Measurements from ENCODE around the gene DLG2. TPM values are rescaled to one million over a fixed set of nuclear protein-coding genes. Genes with fewer than 3 reads are reported as not detected.

Gene DLG2
- total and polyA plus RNA-seq, 2 donors (not counting 3 experiments of a cell fraction or from before 2014, with no cell fraction given): 0.15 to 1.1 TPM

- H3K4me3 ChIP-seq (replicated peaks in 1 of 3; ENCODE audit: insufficient read depth in 1 of 3, low read depth in 1 of 3, low read length in 3 of 3): no peak overlapping the region
- H3K27me3 ChIP-seq (ENCODE audit: control insufficient read depth in 2 of 2, insufficient read depth in 2 of 2, low read length in 2 of 2): no peaks in the 10 kb centered on the region
- no peak overlapping the region for H3K27ac ChIP-seq (ENCODE audit: insufficient read depth, low read depth, low read length)
- no peak overlapping the region for H3K9ac ChIP-seq (replicated peaks; ENCODE audit: extremely low read depth, insufficient read depth, low read length)
- intact Hi-C loops (cut with micrococcal nuclease) (no loop called here), dilution Hi-C loops (cut with MboI; ENCODE audit: extremely low pct_ligation_motif_present, low sequenced_read_pairs) (no loop called here)
- no peak overlapping the region for H3K4me2 ChIP-seq (ENCODE audit: insufficient read depth, low read length)
- no peaks in the 10 kb centered on the region for H3K9me3 ChIP-seq (replicated peaks; ENCODE audit: control insufficient read depth, insufficient read depth, low read length)
- H2AFZ ChIP-seq (ENCODE audit: low read depth, low read length): no peak overlapping the region
- no TSS peak for BruUV-seq (replicated peaks)
- H4K20me1 ChIP-seq (replicated peaks; ENCODE audit: control insufficient read depth, extremely low read depth, insufficient read depth, low read length): no peaks in the 10 kb centered on the region
- H3K36me3 ChIP-seq (ENCODE audit: control insufficient read depth in 2 of 2, extremely low read depth in 1 of 2, insufficient read depth in 2 of 2, low read length in 2 of 2): no peaks in the 10 kb centered on the region
- no peaks in the 10 kb centered on the region for H3K4me1 ChIP-seq (ENCODE audit: control insufficient read depth, extremely low read depth, insufficient read depth, low read length)
- no peak for DNase-seq (ENCODE audit: low read depth, low spot score)
- ChIA-PET POLR2A (no interaction called here), CTCF (no interaction called here)
- no peaks in the 10 kb centered on the region for H3K9me1 ChIP-seq (replicated peaks; ENCODE audit: control insufficient read depth, extremely low read depth, insufficient read depth, low read length)
- TF ChIP-seq MYC (IDR thresholded peaks at IDR 0.05; ENCODE audit: low read depth, low read length) (no peak), EZH2 (IDR thresholded peaks at IDR 0.05; ENCODE audit: borderline replicate concordance, low read depth, low read length, severe bottlenecking) (no peak), POLR2AphosphoS5 (IDR thresholded peaks at IDR 0.05; ENCODE audit: insufficient read depth, low read depth, low read length) (no peak), GATA2 (IDR thresholded peaks at IDR 0.05; ENCODE audit: insufficient read depth, insufficient read length, low read depth, low read length) (no peak), FOS (IDR thresholded peaks at IDR 0.05; ENCODE audit: borderline replicate concordance, insufficient read depth, low read length) (no peak), CTCF (IDR thresholded peaks at IDR 0.05; ENCODE audit: extremely low read depth in 1 of 2, insufficient read depth in 1 of 2, low read depth in 1 of 2, low read length in 2 of 2) (no peak), MAX (IDR thresholded peaks at IDR 0.05; ENCODE audit: insufficient read depth, insufficient read length) (no peak), POLR2A (IDR thresholded peaks at IDR 0.05; ENCODE audit: low read depth, low read length) (no peak)
- no peaks in the 10 kb centered on the region for H3K79me2 ChIP-seq (ENCODE audit: control insufficient read depth, insufficient read depth, low read length)
- no peak for FAIRE-seq
These were observed 1390.7 kb downstream of the DLG2 start for GRCh38 chr11:84236436-84236835.
